Stimulated activated naive CD8-positive, alpha-beta T cell treated with anti-CD3 and anti-CD28 coated beads, Interleukin-15, amount 100 ng/mL, for 72 hours (primary cell): Measurements from ENCODE around the gene DCUN1D1.
"Not testable (repeated sequence)": the region's sequence is repeated elsewhere in the genome, so short reads cannot be mapped to it uniquely, and the experiment has no call there.

ENCODE experiments used
- ATAC-seq: fragments of 150-1000 bp; cut with Tn5 transposase; 2 replicates; pipeline ENCODE4 v1.10.0; 2021; ENCODE audit warnings: mild to moderate bottlenecking, moderate library complexity
- DNase-seq, 2 donors: peaks; one replicate each; pipeline ENCODE4 v3.0.0; 2021 to 2022
- H3K27ac Mint-ChIP-seq, 2 donors: one replicate each; pipeline ENCODE4 v1.8.0; 2022; ENCODE audit warnings: mild to moderate bottlenecking in 2 of 2, mixed read lengths in 2 of 2, moderate library complexity in 2 of 2
- H3K27me3 Mint-ChIP-seq: one replicate; pipeline ENCODE4 v1.8.0; 2022; ENCODE audit warnings: mixed read lengths
- H3K4me1 Mint-ChIP-seq: one replicate; pipeline ENCODE4 v1.8.0; 2022; ENCODE audit warnings: mild to moderate bottlenecking, mixed read lengths
- H3K4me3 Mint-ChIP-seq, 2 donors: one replicate each; pipeline ENCODE4 v1.8.0; 2022; ENCODE audit warnings: mild to moderate bottlenecking in 2 of 2, mixed read lengths in 2 of 2, moderate library complexity in 1 of 2
- H3K9me3 Mint-ChIP-seq, 2 donors: one replicate each; pipeline ENCODE4 v1.8.0; 2022; ENCODE audit warnings: mixed read lengths in 2 of 2

The DCUN1D1 gene

GRCh38 chr3:182980204-182981037, at the start of gene DCUN1D1:
TSS of gene DCUN1D1 (minus strand) at chr3:182980538. CDS start at chr3:182980489, 49 bp downstream.
- Mint-ChIP-seq H3K27ac (peak within 1 kb of the TSS; percentile 92 to 96), H3K4me3 (peak within 1 kb of the TSS; percentile 89 to 98), H3K27me3 (no peaks in the 10 kb centered on the region), H3K9me3 (no peaks in the 10 kb centered on the region), H3K4me1 (peaks cover 36% of the 10 kb centered on the region)
- peak; percentile 88 to 91 for DNase-seq
- peak; percentile 92 for ATAC-seq

- no peaks in the 10 kb centered on the region for H3K9me3 Mint-ChIP-seq
- ATAC-seq: no peak
- no peak for DNase-seq
- no peaks in the 10 kb centered on the region for H3K4me1 Mint-ChIP-seq
- no peaks in the 10 kb centered on the region for H3K27me3 Mint-ChIP-seq
- no peak overlapping the region for H3K4me3 Mint-ChIP-seq
- no peak overlapping the region for H3K27ac Mint-ChIP-seq
Observed at GRCh38 chr3:183028416-183028815, 48.1 kb upstream of the DCUN1D1 start.

GRCh38 chr3:183027276-183027675, 46.9 kb upstream of the DCUN1D1 start:
- Mint-ChIP-seq H3K4me1 (no peaks in the 10 kb centered on the region), H3K9me3 (no peaks in the 10 kb centered on the region), H3K27ac (peak overlapping the region in 1 of 2 donors; percentile 19), H3K27me3 (no peaks in the 10 kb centered on the region), H3K4me3 (no peak overlapping the region)
- ATAC-seq: no peak
- DNase-seq: no peak

- DNase-seq (no peak), ATAC-seq (no peak)
- no peak overlapping the region for H3K27ac Mint-ChIP-seq
- H3K9me3 Mint-ChIP-seq: no peaks in the 10 kb centered on the region
- no peaks in the 10 kb centered on the region for H3K4me1 Mint-ChIP-seq
- H3K4me3 Mint-ChIP-seq: no peak overlapping the region
- no peaks in the 10 kb centered on the region for H3K27me3 Mint-ChIP-seq
Observed at GRCh38 chr3:183022936-183023516, 42.7 kb upstream of the DCUN1D1 start.

- H3K27me3 Mint-ChIP-seq: no peaks in the 10 kb centered on the region
- no peak overlapping the region for H3K27ac Mint-ChIP-seq
- H3K4me3 Mint-ChIP-seq: no peak overlapping the region
- DNase-seq (no peak), ATAC-seq (peak; percentile 50)
- no peaks in the 10 kb centered on the region for H3K4me1 Mint-ChIP-seq
- no peaks in the 10 kb centered on the region for H3K9me3 Mint-ChIP-seq
Observed at GRCh38 chr3:183018421-183019192, 38.3 kb upstream of the DCUN1D1 start.

GRCh38 chr3:183015185-183015584, 34.8 kb upstream of the DCUN1D1 start:
- Mint-ChIP-seq H3K27me3 (no peaks in the 10 kb centered on the region), H3K4me3 (no peak overlapping the region), H3K9me3 (no peaks in the 10 kb centered on the region), H3K27ac (no peak overlapping the region), H3K4me1 (no peaks in the 10 kb centered on the region)
- no peak for ATAC-seq
- DNase-seq: no peak

GRCh38 chr3:183013856-183014255, 33.5 kb upstream of the DCUN1D1 start:
- no peak for ATAC-seq
- peak overlapping the region in 1 of 2 donors; percentile 4 for H3K27ac Mint-ChIP-seq
- H3K4me3 Mint-ChIP-seq: no peak overlapping the region
- no peaks in the 10 kb centered on the region for H3K4me1 Mint-ChIP-seq
- H3K9me3 Mint-ChIP-seq: no peaks in the 10 kb centered on the region
- no peaks in the 10 kb centered on the region for H3K27me3 Mint-ChIP-seq
- DNase-seq: no peak

GRCh38 chr3:183013074-183013473, 32.7 kb upstream of the DCUN1D1 start:
- ATAC-seq (no peak), DNase-seq (no peak)
- H3K4me3 Mint-ChIP-seq: no peak overlapping the region

GRCh38 chr3:183008800-183009199, 28.5 kb upstream of the DCUN1D1 start:
- no peak overlapping the region for H3K27ac Mint-ChIP-seq
- ATAC-seq (no peak), DNase-seq (no peak)
- no peaks in the 10 kb centered on the region for H3K4me1 Mint-ChIP-seq
- H3K4me3 Mint-ChIP-seq: no peak overlapping the region
- H3K27me3 Mint-ChIP-seq: no peaks in the 10 kb centered on the region
- H3K9me3 Mint-ChIP-seq: no peaks in the 10 kb centered on the region

More at GRCh38 chr3:183013074-183013473, 32.7 kb upstream of the DCUN1D1 start:
- no peaks in the 10 kb centered on the region for H3K27me3 Mint-ChIP-seq
- no peak overlapping the region for H3K27ac Mint-ChIP-seq
- no peaks in the 10 kb centered on the region for H3K9me3 Mint-ChIP-seq
- H3K4me1 Mint-ChIP-seq: no peaks in the 10 kb centered on the region

- no peaks in the 10 kb centered on the region for H3K27me3 Mint-ChIP-seq
- H3K4me3 Mint-ChIP-seq: no peak overlapping the region
- H3K27ac Mint-ChIP-seq: no peak overlapping the region
- H3K9me3 Mint-ChIP-seq: no peaks in the 10 kb centered on the region
- H3K4me1 Mint-ChIP-seq: no peaks in the 10 kb centered on the region
- DNase-seq (no peak), ATAC-seq (no peak)
Observed at GRCh38 chr3:183008303-183008702, 28.0 kb upstream of the DCUN1D1 start.

- no peaks in the 10 kb centered on the region for H3K9me3 Mint-ChIP-seq
- DNase-seq: no peak
- no peak overlapping the region for H3K4me3 Mint-ChIP-seq
- no peaks in the 10 kb centered on the region for H3K27me3 Mint-ChIP-seq
- ATAC-seq: no peak
- H3K27ac Mint-ChIP-seq: peak overlapping the region in 1 of 2 donors; percentile 3
- H3K4me1 Mint-ChIP-seq: no peaks in the 10 kb centered on the region
Observed at GRCh38 chr3:183006396-183007002, 26.2 kb upstream of the DCUN1D1 start.

- Mint-ChIP-seq H3K4me1 (no peaks in the 10 kb centered on the region), H3K9me3 (peaks cover 9% of the 10 kb centered on the region in 2 donors), H3K27ac (no peak overlapping the region), H3K4me3 (no peak overlapping the region), H3K27me3 (no peaks in the 10 kb centered on the region)
- DNase-seq: no peak
- ATAC-seq: no peak
Observed at GRCh38 chr3:182999767-183000166, 19.4 kb upstream of the DCUN1D1 start.

- H3K9me3 Mint-ChIP-seq: peaks cover 14 to 16% of the 10 kb centered on the region in 2 donors
- H3K4me1 Mint-ChIP-seq: not testable (repeated sequence)
Observed at GRCh38 chr3:182993486-182994201, 13.3 kb upstream of the DCUN1D1 start.

GRCh38 chr3:182989566-182989965, 9.2 kb upstream of the DCUN1D1 start:
- H3K4me3 Mint-ChIP-seq: no peak overlapping the region
- H3K27ac Mint-ChIP-seq: no peak overlapping the region
- DNase-seq (no peak), ATAC-seq (no peak)
- H3K27me3 Mint-ChIP-seq: no peaks in the 10 kb centered on the region
- peaks cover 5 to 7% of the 10 kb centered on the region in 2 donors for H3K9me3 Mint-ChIP-seq
- H3K4me1 Mint-ChIP-seq: no peaks in the 10 kb centered on the region

More at GRCh38 chr3:182993486-182994201, 13.3 kb upstream of the DCUN1D1 start:
- DNase-seq, H3K27me3 Mint-ChIP-seq, ATAC-seq, H3K4me3 Mint-ChIP-seq, H3K27ac Mint-ChIP-seq: not testable (repeated sequence)

GRCh38 chr3:182986021-182986420, 5.7 kb upstream of the DCUN1D1 start:
- H3K4me3 Mint-ChIP-seq: no peak overlapping the region
- no peaks in the 10 kb centered on the region for H3K27me3 Mint-ChIP-seq
- no peak overlapping the region for H3K27ac Mint-ChIP-seq
- no peaks in the 10 kb centered on the region for H3K9me3 Mint-ChIP-seq
- DNase-seq (no peak), ATAC-seq (no peak)
- peaks cover 3% of the 10 kb centered on the region for H3K4me1 Mint-ChIP-seq
